H1 (cell line): ENCODE measurements around the gene TLE5. TPM values are rescaled to one million over a fixed set of nuclear protein-coding genes. Genes with fewer than 3 reads are reported as not detected.
A peak's percentile ranks its signal among the peaks of the same experiment; 100 is the strongest.

Experiments used
- ATF2 ChIP-seq: IDR thresholded peaks from 2 replicates; pipeline ENCODE4 v1.6.1; 2012; ENCODE audit warnings: low read length, inconsistent platforms
- CREB1 ChIP-seq: IDR thresholded peaks from 2 replicates; pipeline ENCODE4 v1.6.1; 2012; ENCODE audit warnings: inconsistent platforms
- EGR1 ChIP-seq: IDR thresholded peaks from 2 replicates; pipeline ENCODE4 v1.6.1; 2011; ENCODE audit warnings: low read depth, low read length, borderline replicate concordance
- GABPA ChIP-seq: IDR thresholded peaks from 2 replicates; pipeline ENCODE4 v1.6.1; 2011; ENCODE audit warnings: mild to moderate bottlenecking, low read length, moderate library complexity, borderline replicate concordance; ENCODE audit not compliant: insufficient read depth
- GTF2F1 ChIP-seq: IDR thresholded peaks from 2 replicates; pipeline ENCODE4 v1.6.1; 2012; ENCODE audit warnings: low read depth, low read length, improper control_type of control experiment, borderline replicate concordance
- HDAC2 ChIP-seq, 2 experiments: fragments of 300-600 bp in 1 of 2; sonication (generic) in 1 of 2; IDR thresholded peaks; 2 replicates each; pipeline ENCODE4 v1.6.1; 2011 to 2012; ENCODE audit warnings: low read depth in 2 of 2, low read length in 2 of 2, mild to moderate bottlenecking in 2 of 2, moderate library complexity in 2 of 2, borderline replicate concordance in 1 of 2, inconsistent platforms in 1 of 2
- JUN ChIP-seq: IDR thresholded peaks from 2 replicates; pipeline ENCODE4 v1.6.1; 2011; ENCODE audit warnings: low read depth, mild to moderate bottlenecking, improper control_type of control experiment, low read length
- NANOG ChIP-seq: IDR thresholded peaks from 2 replicates; pipeline ENCODE4 v1.6.1; 2011; ENCODE audit warnings: low read length, low read depth, mild to moderate bottlenecking, inconsistent platforms; ENCODE audit not compliant: insufficient read depth, poor library complexity, severe bottlenecking
- RAD21 ChIP-seq, 2 experiments: IDR thresholded peaks in 1 of 2; conservative IDR thresholded peaks in 1 of 2; 2 replicates each; pipeline ENCODE4 v1.6.1; 2011; ENCODE audit warnings: low read depth in 2 of 2, low read length in 2 of 2, improper control_type of control experiment in 1 of 2, inconsistent platforms in 1 of 2, mild to moderate bottlenecking in 1 of 2, moderate library complexity in 1 of 2
- RNF2 ChIP-seq: fragments of 200-900, 300-1000 bp; sonication (generic); IDR thresholded peaks from 2 replicates; pipeline ENCODE4 v1.7.1; 2016; ENCODE audit warnings: borderline replicate concordance, low read depth, mild to moderate bottlenecking, antibody characterized with exemption, low read length; ENCODE audit not compliant: poor library complexity, severe bottlenecking; ENCODE audit errors: missing control alignments
- SAP30 ChIP-seq: fragments of 300-600 bp; sonication (generic); IDR thresholded peaks from 2 replicates; pipeline ENCODE4 v1.7.1; 2012; ENCODE audit warnings: low read length, moderate library complexity, mild to moderate bottlenecking, inconsistent platforms; ENCODE audit not compliant: insufficient read depth, insufficient replicate concordance
- SIN3A ChIP-seq, 2 experiments: IDR thresholded peaks in 1 of 2; conservative IDR thresholded peaks in 1 of 2; 2 replicates each; pipeline ENCODE4 v1.6.1; 2011 to 2012; ENCODE audit warnings: low read length in 2 of 2, improper control_type of control experiment in 1 of 2, low read depth in 1 of 2, mild to moderate bottlenecking in 1 of 2
- ZNF274 ChIP-seq: IDR thresholded peaks from 2 replicates; pipeline ENCODE4 v1.7.0; 2012; ENCODE audit warnings: low read length, borderline replicate concordance; ENCODE audit errors: extremely low read depth
- polyA plus RNA-seq, 7 experiments: library from polyadenylated mRNA; depleted of rRNA in 3 of 7; stranded (reverse) in 5 of 7; unstranded in 2 of 7; fragments of >200 nt in 5 of 7; fragments of 200-250 nt in 2 of 7; gene quantifications; 1 replicate in 5 of 7; 2 replicates in 1 of 7; 4 replicates in 1 of 7; pipeline versions ENCODE4 v1.2.1 to v1.2.3, GENCODE V29; 2011 to 2013; ENCODE audit warnings: missing spikeins in 2 of 7, mixed read lengths in 2 of 7
- total RNA-seq: library from RNA; stranded (reverse); fragmentation: NEBNext Ultra II Directional; extraction: Animal tissue kit (Norgen Biotek cat#: 25700); gene quantifications from 2 replicates; pipeline ENCODE4 v1.2.1, GENCODE V29; 2021
- TF ChIP-seq, protein P1 (sequence below): IDR thresholded peaks from 2 replicates; pipeline ENCODE4 v1.6.1; 2011; ENCODE audit warnings: low read depth, mild to moderate bottlenecking, low read length; ENCODE audit not compliant: insufficient read depth
- TF ChIP-seq, protein P2 (sequence below): IDR thresholded peaks from 2 replicates; pipeline ENCODE4 v1.6.1; 2012; ENCODE audit warnings: inconsistent platforms

The TLE5 gene
- total and polyA plus RNA-seq, 2 of the 8 experiments (the other 6 are each of a cell fraction or from before 2014, with no cell fraction given), result 187 to 285 TPM

GRCh38 chr19:3095441-3096191 is 33.3 kb upstream of the TLE5 start (continued):
- TF ChIP-seq CREB1 (peak; percentile 58; the same call in 1 of the 2 replicates), SAP30 (no peak), NANOG (no peak), RAD21 (IDR thresholded peaks at IDR 0.05 in 1 of 2, conservative IDR thresholded peaks at IDR 0.05 in 1 of 2; ENCODE audit: low read depth in 2 of 2, low read length in 2 of 2) (no peak), SIN3A (conservative IDR thresholded peaks at IDR 0.05 in 1 of 2, IDR thresholded peaks at IDR 0.05 in 1 of 2; ENCODE audit: low read depth in 1 of 2, low read length in 2 of 2) (peak; percentile 79 to 81; a peak in 2 of 4 replicates), JUN (no peak), ZNF274 (no peak), EGR1 (no peak), HDAC2 (IDR thresholded peaks at IDR 0.05; ENCODE audit: borderline replicate concordance in 1 of 2, low read depth in 2 of 2, low read length in 2 of 2) (0 out of 4 replicates have a peak, but pooled peaks have one; percentile 16 to 28), GTF2F1 (no peak), RNF2 (no peak), GABPA (0 out of 2 replicates have a peak, but pooled peaks have one; percentile 25), ATF2 (no peak)
- TF ChIP-seq, protein P1, sequence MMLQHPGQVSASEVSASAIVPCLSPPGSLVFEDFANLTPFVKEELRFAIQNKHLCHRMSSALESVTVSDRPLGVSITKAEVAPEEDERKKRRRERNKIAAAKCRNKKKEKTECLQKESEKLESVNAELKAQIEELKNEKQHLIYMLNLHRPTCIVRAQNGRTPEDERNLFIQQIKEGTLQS, result no peak
- TF ChIP-seq, protein P2, sequence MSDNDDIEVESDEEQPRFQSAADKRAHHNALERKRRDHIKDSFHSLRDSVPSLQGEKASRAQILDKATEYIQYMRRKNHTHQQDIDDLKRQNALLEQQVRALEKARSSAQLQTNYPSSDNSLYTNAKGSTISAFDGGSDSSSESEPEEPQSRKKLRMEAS, result peak; percentile 56
